Breast epithelium (tissue), 3 donors: Measurements from ENCODE around the gene DQX1.

Experiments used
- POLR2A ChIP-seq: fragments of 450-650 bp; IDR thresholded peaks from one replicate; pipeline ENCODE4 v1.6.1; 2016; ENCODE audit warnings: antibody characterized with exemption, mild to moderate bottlenecking, moderate library complexity
- POLR2AphosphoS5 ChIP-seq, 3 donors: sonication (generic); formaldehyde crosslinking; IDR thresholded peaks; one replicate each; pipeline ENCODE4 v1.6.1; 2017; ENCODE audit warnings: antibody characterized with exemption in 3 of 3
- TF ChIP-seq, protein P1 (sequence below), 3 donors: fragments of 450-650 bp; IDR thresholded peaks; one replicate each; pipeline ENCODE4 v1.5.1; 2016 to 2017; ENCODE audit warnings: antibody characterized with exemption in 3 of 3, mild to moderate bottlenecking in 3 of 3, moderate library complexity in 3 of 3

- TF ChIP-seq, protein P1, sequence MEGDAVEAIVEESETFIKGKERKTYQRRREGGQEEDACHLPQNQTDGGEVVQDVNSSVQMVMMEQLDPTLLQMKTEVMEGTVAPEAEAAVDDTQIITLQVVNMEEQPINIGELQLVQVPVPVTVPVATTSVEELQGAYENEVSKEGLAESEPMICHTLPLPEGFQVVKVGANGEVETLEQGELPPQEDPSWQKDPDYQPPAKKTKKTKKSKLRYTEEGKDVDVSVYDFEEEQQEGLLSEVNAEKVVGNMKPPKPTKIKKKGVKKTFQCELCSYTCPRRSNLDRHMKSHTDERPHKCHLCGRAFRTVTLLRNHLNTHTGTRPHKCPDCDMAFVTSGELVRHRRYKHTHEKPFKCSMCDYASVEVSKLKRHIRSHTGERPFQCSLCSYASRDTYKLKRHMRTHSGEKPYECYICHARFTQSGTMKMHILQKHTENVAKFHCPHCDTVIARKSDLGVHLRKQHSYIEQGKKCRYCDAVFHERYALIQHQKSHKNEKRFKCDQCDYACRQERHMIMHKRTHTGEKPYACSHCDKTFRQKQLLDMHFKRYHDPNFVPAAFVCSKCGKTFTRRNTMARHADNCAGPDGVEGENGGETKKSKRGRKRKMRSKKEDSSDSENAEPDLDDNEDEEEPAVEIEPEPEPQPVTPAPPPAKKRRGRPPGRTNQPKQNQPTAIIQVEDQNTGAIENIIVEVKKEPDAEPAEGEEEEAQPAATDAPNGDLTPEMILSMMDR (IDR thresholded peaks at IDR 0.05), result no peak
- TF ChIP-seq POLR2AphosphoS5 (IDR thresholded peaks at IDR 0.05) (no peak), POLR2A (no peak)
Observed at GRCh38 chr2:74526649-74527230, 709 bp upstream of the DQX1 start.
